HG03159 (cell line): Measurements from ENCODE around the gene KIF21A.

Source experiments
- ATAC-seq: cut with Tn5 transposase; IDR thresholded peaks from one replicate; pipeline ENCODE4 v1.9.1; 2021; ENCODE audit warnings: mild to moderate bottlenecking, moderate library complexity; ENCODE audit not compliant: unreplicated experiment

The KIF21A gene

GRCh38 chr12:39440101-39440500 is 2.8 kb downstream of the KIF21A start:
- no peak for ATAC-seq

- no peak for ATAC-seq
Observed at GRCh38 chr12:39435531-39435930, 7.4 kb downstream of the KIF21A start.

GRCh38 chr12:39431797-39432196 is 11.1 kb downstream of the KIF21A start:
- no peak for ATAC-seq

GRCh38 chr12:39431002-39431796 is 11.7 kb downstream of the KIF21A start:
- no peak for ATAC-seq

GRCh38 chr12:39429809-39430208 is 13.1 kb downstream of the KIF21A start:
- ATAC-seq: no peak

- no peak for ATAC-seq
Observed at GRCh38 chr12:39427360-39427808, 15.5 kb downstream of the KIF21A start.

- ATAC-seq: no peak
Observed at GRCh38 chr12:39426636-39427240, 16.2 kb downstream of the KIF21A start.

GRCh38 chr12:39420043-39420442 is 22.9 kb downstream of the KIF21A start:
- no peak for ATAC-seq

- ATAC-seq: no peak
Observed at GRCh38 chr12:39419471-39419870, 23.4 kb downstream of the KIF21A start.

GRCh38 chr12:39417916-39418315 is 25.0 kb downstream of the KIF21A start:
- no peak for ATAC-seq

- ATAC-seq: no peak
Observed at GRCh38 chr12:39413836-39414771, 28.8 kb downstream of the KIF21A start.

GRCh38 chr12:39412210-39412609 is 30.7 kb downstream of the KIF21A start:
- ATAC-seq: no peak

- no peak for ATAC-seq
Observed at GRCh38 chr12:39406262-39406661, 36.7 kb downstream of the KIF21A start.

- no peak for ATAC-seq
Observed at GRCh38 chr12:39405580-39405979, 37.3 kb downstream of the KIF21A start.

- no peak for ATAC-seq
Observed at GRCh38 chr12:39404000-39404399, 38.9 kb downstream of the KIF21A start.

GRCh38 chr12:39403376-39403775 is 39.5 kb downstream of the KIF21A start:
- ATAC-seq: no peak

- ATAC-seq: no peak
Observed at GRCh38 chr12:39402922-39403321, 40.0 kb downstream of the KIF21A start.

- no peak for ATAC-seq
Observed at GRCh38 chr12:39401459-39401858, 41.5 kb downstream of the KIF21A start.

- no peak for ATAC-seq
Observed at GRCh38 chr12:39395866-39396265, 47.1 kb downstream of the KIF21A start.

- no peak for ATAC-seq
Observed at GRCh38 chr12:39393890-39394289, 49.0 kb downstream of the KIF21A start.

GRCh38 chr12:39393179-39393578 is 49.7 kb downstream of the KIF21A start:
- no peak for ATAC-seq
